Muscle layer of duodenum (tissue), 2 donors: ENCODE results near the gene IL22RA2.
"Not testable (repeated sequence)": the region's sequence is repeated elsewhere in the genome, so short reads cannot be mapped to it uniquely, and the experiment has no call there.

Experiments
- H3K27ac ChIP-seq: one replicate; pipeline ENCODE4 v1.7.0; 2013; ENCODE audit warnings: mild to moderate bottlenecking, low read length
- H3K27me3 ChIP-seq: one replicate; pipeline ENCODE4 v1.7.0; 2013; ENCODE audit warnings: low read depth, mild to moderate bottlenecking, control low read depth, low read length
- H3K36me3 ChIP-seq, 2 donors: one replicate each; pipeline ENCODE4 v1.7.0; 2013; ENCODE audit warnings: low read length in 2 of 2, control low read depth in 1 of 2, mild to moderate bottlenecking in 1 of 2; ENCODE audit not compliant: insufficient read depth in 2 of 2, control insufficient read depth in 1 of 2
- H3K4me1 ChIP-seq, 2 donors: one replicate each; pipeline ENCODE4 v1.7.0; 2013; ENCODE audit warnings: low read length in 2 of 2, mild to moderate bottlenecking in 2 of 2, control low read depth in 1 of 2, moderate library complexity in 1 of 2; ENCODE audit not compliant: insufficient read depth in 2 of 2, control insufficient read depth in 1 of 2
- H3K4me3 ChIP-seq, 2 donors: one replicate each; pipeline ENCODE4 v1.7.0; 2013; ENCODE audit warnings: low read length in 2 of 2, low read depth in 1 of 2, mild to moderate bottlenecking in 1 of 2
- H3K9me3 ChIP-seq, 2 donors: one replicate each; pipeline ENCODE4 v1.7.0; 2013; ENCODE audit warnings: low read length in 2 of 2, control low read depth in 1 of 2, mild to moderate bottlenecking in 1 of 2; ENCODE audit not compliant: control insufficient read depth in 1 of 2
- donor health status: healthy.

IL22RA2 gene

GRCh38 chr6:137213813-137214212 is 40.4 kb upstream of the IL22RA2 start:
- no peaks in the 10 kb centered on the region for H3K9me3 ChIP-seq
- no peak overlapping the region for H3K4me3 ChIP-seq
- peaks cover 0 to 6% of the 10 kb centered on the region in 2 donors for H3K36me3 ChIP-seq
- peaks cover 20 to 45% of the 10 kb centered on the region in 2 donors for H3K4me1 ChIP-seq
- H3K27ac ChIP-seq = peak overlapping the region; percentile 35
- H3K27me3 ChIP-seq = no peaks in the 10 kb centered on the region

- peaks cover 0 to 2% of the 10 kb centered on the region in 2 donors for H3K36me3 ChIP-seq
- H3K4me1 ChIP-seq = peaks cover 20 to 45% of the 10 kb centered on the region in 2 donors
- no peaks in the 10 kb centered on the region for H3K9me3 ChIP-seq
- peak overlapping the region; percentile 35 for H3K27ac ChIP-seq
- H3K4me3 ChIP-seq = no peak overlapping the region
- no peaks in the 10 kb centered on the region for H3K27me3 ChIP-seq
These were observed 39.9 kb upstream of the IL22RA2 start for GRCh38 chr6:137213331-137213740.

GRCh38 chr6:137211910-137212309 is 38.5 kb upstream of the IL22RA2 start:
- no peak overlapping the region for H3K27ac ChIP-seq
- H3K27me3 ChIP-seq = no peaks in the 10 kb centered on the region
- H3K36me3 ChIP-seq = peaks cover 0 to under 1% of the 10 kb centered on the region in 2 donors
- H3K4me1 ChIP-seq = peaks cover 20 to 37% of the 10 kb centered on the region in 2 donors
- no peak overlapping the region for H3K4me3 ChIP-seq
- no peaks in the 10 kb centered on the region for H3K9me3 ChIP-seq

- H3K4me1 ChIP-seq = peaks cover 20 to 31% of the 10 kb centered on the region in 2 donors
- H3K27ac ChIP-seq = no peak overlapping the region
- H3K9me3 ChIP-seq = no peaks in the 10 kb centered on the region
- H3K27me3 ChIP-seq = no peaks in the 10 kb centered on the region
- no peak overlapping the region for H3K4me3 ChIP-seq
- H3K36me3 ChIP-seq = peaks cover 0 to 10% of the 10 kb centered on the region in 2 donors
These were observed 37.5 kb upstream of the IL22RA2 start for GRCh38 chr6:137210903-137211302.

- no peaks in the 10 kb centered on the region for H3K27me3 ChIP-seq
- peaks cover 22 to 34% of the 10 kb centered on the region in 2 donors for H3K36me3 ChIP-seq
- H3K4me3 ChIP-seq = no peak overlapping the region
- H3K27ac ChIP-seq = no peak overlapping the region
- H3K4me1 ChIP-seq = peaks cover 7 to 11% of the 10 kb centered on the region in 2 donors
- H3K9me3 ChIP-seq = no peaks in the 10 kb centered on the region
These were observed 34.8 kb upstream of the IL22RA2 start for GRCh38 chr6:137208279-137208678.

GRCh38 chr6:137207457-137207856 is 34.0 kb upstream of the IL22RA2 start:
- H3K36me3 ChIP-seq = peaks cover 27 to 42% of the 10 kb centered on the region in 2 donors
- not testable (repeated sequence) for H3K4me1 ChIP-seq, H3K4me3 ChIP-seq, H3K27ac ChIP-seq, H3K9me3 ChIP-seq, H3K27me3 ChIP-seq

- Histone ChIP-seq H3K4me1 (peaks cover 6 to 7% of the 10 kb centered on the region in 2 donors), H3K4me3 (no peak overlapping the region), H3K9me3 (no peaks in the 10 kb centered on the region), H3K27me3 (no peaks in the 10 kb centered on the region), H3K36me3 (peaks cover 35 to 50% of the 10 kb centered on the region in 2 donors), H3K27ac (no peak overlapping the region)
These were observed 33.1 kb upstream of the IL22RA2 start for GRCh38 chr6:137206577-137206976.

- Histone ChIP-seq H3K4me1 (no peaks in the 10 kb centered on the region), H3K9me3 (no peaks in the 10 kb centered on the region), H3K27me3 (no peaks in the 10 kb centered on the region), H3K4me3 (no peak overlapping the region), H3K36me3 (peaks cover 52 to 74% of the 10 kb centered on the region in 2 donors), H3K27ac (no peak overlapping the region)
These were observed 29.8 kb upstream of the IL22RA2 start for GRCh38 chr6:137203256-137203655.

GRCh38 chr6:137202078-137202477 is 28.6 kb upstream of the IL22RA2 start:
- Histone ChIP-seq H3K4me3 (no peak overlapping the region), H3K9me3 (no peaks in the 10 kb centered on the region), H3K27me3 (no peaks in the 10 kb centered on the region), H3K4me1 (no peaks in the 10 kb centered on the region), H3K27ac (no peak overlapping the region), H3K36me3 (peaks cover 61 to 83% of the 10 kb centered on the region in 2 donors)

- Histone ChIP-seq H3K4me1 (no peaks in the 10 kb centered on the region), H3K27me3 (no peaks in the 10 kb centered on the region), H3K9me3 (no peaks in the 10 kb centered on the region), H3K36me3 (peaks cover 61 to 83% of the 10 kb centered on the region in 2 donors), H3K27ac (no peak overlapping the region), H3K4me3 (no peak overlapping the region)
These were observed 27.6 kb upstream of the IL22RA2 start for GRCh38 chr6:137201006-137201405.

GRCh38 chr6:137200288-137200687 is 26.8 kb upstream of the IL22RA2 start:
- no peaks in the 10 kb centered on the region for H3K27me3 ChIP-seq
- H3K4me3 ChIP-seq = no peak overlapping the region
- no peak overlapping the region for H3K27ac ChIP-seq
- peaks cover 57 to 76% of the 10 kb centered on the region in 2 donors for H3K36me3 ChIP-seq
- H3K9me3 ChIP-seq = no peaks in the 10 kb centered on the region
- no peaks in the 10 kb centered on the region for H3K4me1 ChIP-seq
